Naive thymus-derived CD8-positive, alpha-beta T cell (primary cell): Measurements from ENCODE around the gene RSU1. TPM values are rescaled to one million over a fixed set of nuclear protein-coding genes. Genes with fewer than 3 reads are reported as not detected.

Source experiments
- ATAC-seq, 2 donors: fragments of 150-1000 bp; cut with Tn5 transposase in 1 of 2; sonication (Bioruptor Pico), chemical (Tn5 transposase) in 1 of 2; 1 replicate in 1 of 2; 2 replicates in 1 of 2; pipeline ENCODE4 v1.10.0; 2021; ENCODE audit warnings: mild to moderate bottlenecking in 2 of 2, moderate library complexity in 2 of 2
- POLR2A ChIA-PET: fragments of 350-600 bp; sonication (Branson Sonifier 250); formaldehyde crosslinking; loops from one replicate; lab custom pipeline; 2021; ENCODE audit warnings: antibody characterized with exemption; lab: Charles Lee
- DNase-seq, 10 donors: peaks; one replicate each; pipeline versions ENCODE4 v3.0.0 to v3.0.0-alpha.2; 2020 to 2022
- H3K27ac Mint-ChIP-seq, 10 donors: one replicate each; pipeline ENCODE4 v1.8.0; 2020 to 2022; ENCODE audit warnings: mild to moderate bottlenecking in 10 of 10, mixed read lengths in 10 of 10, moderate library complexity in 4 of 10, inconsistent platforms in 1 of 10
- H3K27me3 Mint-ChIP-seq, 5 donors: one replicate each; pipeline ENCODE4 v1.8.0; 2021 to 2022; ENCODE audit warnings: mixed read lengths in 5 of 5
- H3K36me3 Mint-ChIP-seq, 3 donors: one replicate each; pipeline ENCODE4 v1.8.0; 2020 to 2022; ENCODE audit warnings: mixed read lengths in 3 of 3, mild to moderate bottlenecking in 2 of 3, inconsistent platforms in 1 of 3
- H3K4me1 Mint-ChIP-seq, 4 donors: one replicate each; pipeline ENCODE4 v1.8.0; 2021 to 2022; ENCODE audit warnings: mixed read lengths in 4 of 4
- H3K4me3 Mint-ChIP-seq, 10 donors: one replicate each; pipeline ENCODE4 v1.8.0; 2020 to 2022; ENCODE audit warnings: mild to moderate bottlenecking in 10 of 10, mixed read lengths in 10 of 10, moderate library complexity in 6 of 10, inconsistent platforms in 1 of 10
- H3K9me3 Mint-ChIP-seq, 9 donors: one replicate each; pipeline ENCODE4 v1.8.0; 2020 to 2022; ENCODE audit warnings: mixed read lengths in 9 of 9, mild to moderate bottlenecking in 3 of 9, inconsistent platforms in 1 of 9, moderate library complexity in 1 of 9
- polyA plus RNA-seq, 3 donors: library from polyadenylated mRNA; unstranded; fragments of 300-500 nt; fragmentation: Illumina TruSeq; gene quantifications; one replicate each; pipeline ENCODE4 v1.2.3, GENCODE V29; 2021
- total RNA-seq, 8 experiments: library from RNA in 2 of 8; stranded (reverse) in 2 of 8; gene quantifications; one replicate each; pipeline ENCODE4 v1.2.3 and lab custom pipeline; 2021 to 2026

The RSU1 gene
- total and polyA plus RNA-seq, 5 experiments from 2014 or later = 57.8 to 149 (median 127) TPM

GRCh38 chr10:16606923-16607322 is 210.3 kb downstream of the RSU1 start:
- ATAC-seq (no peak), DNase-seq (no peak)
- Mint-ChIP-seq H3K4me3 (no peak overlapping the region), H3K27ac (no peak overlapping the region), H3K27me3 (no peaks in the 10 kb centered on the region), H3K9me3 (peaks cover 0 to 4% (median 0%) of the 10 kb centered on the region in 9 donors), H3K4me1 (peaks cover 0 to 6% (median 0%) of the 10 kb centered on the region in 4 donors), H3K36me3 (peaks cover 13 to 40% (median 29%) of the 10 kb centered on the region in 3 donors)
- POLR2A ChIA-PET = no interaction called here

- no peaks in the 10 kb centered on the region for H3K27me3 Mint-ChIP-seq
- POLR2A ChIA-PET = no interaction called here
- no peak overlapping the region for H3K27ac Mint-ChIP-seq
- peaks cover 0 to 6% (median 0%) of the 10 kb centered on the region in 4 donors for H3K4me1 Mint-ChIP-seq
- no peak for DNase-seq
- H3K36me3 Mint-ChIP-seq = peaks cover 15 to 45% (median 32%) of the 10 kb centered on the region in 3 donors
- no peak for ATAC-seq
- no peak overlapping the region for H3K4me3 Mint-ChIP-seq
- peaks cover 0 to 7% (median 0%) of the 10 kb centered on the region in 9 donors for H3K9me3 Mint-ChIP-seq
These were observed 210.8 kb downstream of the RSU1 start for GRCh38 chr10:16606421-16606820.

- no peak for ATAC-seq
- no peak overlapping the region for H3K27ac Mint-ChIP-seq
These were observed 213.9 kb downstream of the RSU1 start for GRCh38 chr10:16603308-16603707.

GRCh38 chr10:16602104-16602775 is 215.0 kb downstream of the RSU1 start:
- no peak overlapping the region for H3K4me3 Mint-ChIP-seq
- H3K36me3 Mint-ChIP-seq = peaks cover 31 to 74% (median 61%) of the 10 kb centered on the region in 3 donors
- DNase-seq (no peak), ATAC-seq (no peak)
- peaks cover 0 to 8% (median 1%) of the 10 kb centered on the region in 4 donors for H3K4me1 Mint-ChIP-seq
- H3K27me3 Mint-ChIP-seq = no peaks in the 10 kb centered on the region
- no peak overlapping the region for H3K27ac Mint-ChIP-seq
- POLR2A ChIA-PET = no interaction called here
- peaks cover 0 to 21% (median 0%) of the 10 kb centered on the region in 9 donors for H3K9me3 Mint-ChIP-seq

More at GRCh38 chr10:16603308-16603707, 213.9 kb downstream of the RSU1 start:
- POLR2A ChIA-PET = no interaction called here
- DNase-seq = no peak
- Mint-ChIP-seq H3K9me3 (peaks cover 0 to 17% (median 0%) of the 10 kb centered on the region in 9 donors), H3K36me3 (peaks cover 26 to 68% (median 53%) of the 10 kb centered on the region in 3 donors), H3K4me3 (no peak overlapping the region), H3K27me3 (no peaks in the 10 kb centered on the region), H3K4me1 (peaks cover 0 to 6% (median 1%) of the 10 kb centered on the region in 4 donors)

GRCh38 chr10:16599662-16600061 is 217.6 kb downstream of the RSU1 start:
- Mint-ChIP-seq H3K27me3 (no peaks in the 10 kb centered on the region), H3K9me3 (peaks cover 0 to 34% (median 0%) of the 10 kb centered on the region in 9 donors), H3K27ac (no peak overlapping the region), H3K36me3 (peaks cover 31 to 89% (median 71%) of the 10 kb centered on the region in 3 donors), H3K4me1 (peaks cover 0 to 4% (median 1%) of the 10 kb centered on the region in 4 donors), H3K4me3 (no peak overlapping the region)
- ATAC-seq (no peak), DNase-seq (no peak)
- POLR2A ChIA-PET = no interaction called here

GRCh38 chr10:16597656-16598055 is 219.6 kb downstream of the RSU1 start:
- Mint-ChIP-seq H3K4me3 (no peak overlapping the region), H3K9me3 (peaks cover 2 to 49% (median 12%) of the 10 kb centered on the region in 9 donors), H3K27me3 (no peaks in the 10 kb centered on the region), H3K36me3 (peaks cover 42 to 90% (median 79%) of the 10 kb centered on the region in 3 donors), H3K4me1 (peaks cover 0 to 2% (median 1%) of the 10 kb centered on the region in 4 donors), H3K27ac (no peak overlapping the region)
- ATAC-seq (no peak), DNase-seq (no peak)
- POLR2A ChIA-PET = no interaction called here

- Mint-ChIP-seq H3K27ac (no peak overlapping the region), H3K4me3 (no peak overlapping the region), H3K36me3 (peaks cover 30 to 66% (median 50%) of the 10 kb centered on the region in 3 donors), H3K4me1 (no peaks in the 10 kb centered on the region), H3K9me3 (peaks cover 2 to 66% (median 23%) of the 10 kb centered on the region in 9 donors), H3K27me3 (no peaks in the 10 kb centered on the region)
- POLR2A ChIA-PET = no interaction called here
- ATAC-seq (no peak), DNase-seq (no peak)
These were observed 224.8 kb downstream of the RSU1 start for GRCh38 chr10:16592378-16592777.

- no peak overlapping the region for H3K27ac Mint-ChIP-seq
- DNase-seq = no peak
- H3K27me3 Mint-ChIP-seq = peaks cover 2 to 6% (median 2%) of the 10 kb centered on the region in 5 donors
- no peak for ATAC-seq
- POLR2A ChIA-PET = no interaction called here
- no peaks in the 10 kb centered on the region for H3K4me1 Mint-ChIP-seq
- H3K9me3 Mint-ChIP-seq = peaks cover 2 to 51% (median 19%) of the 10 kb centered on the region in 9 donors
- peaks cover 4 to 15% (median 8%) of the 10 kb centered on the region in 3 donors for H3K36me3 Mint-ChIP-seq
- no peak overlapping the region for H3K4me3 Mint-ChIP-seq
These were observed 230.7 kb downstream of the RSU1 start for GRCh38 chr10:16586358-16587138.

GRCh38 chr10:16585103-16585502 is 232.1 kb downstream of the RSU1 start:
- Mint-ChIP-seq H3K4me3 (no peak overlapping the region), H3K36me3 (peaks cover 2 to 5% (median 3%) of the 10 kb centered on the region in 3 donors), H3K27ac (no peak overlapping the region), H3K9me3 (peaks cover 0 to 43% (median 17%) of the 10 kb centered on the region in 9 donors), H3K4me1 (no peaks in the 10 kb centered on the region), H3K27me3 (peaks cover 5 to 18% (median 9%) of the 10 kb centered on the region in 5 donors)
- POLR2A ChIA-PET = no interaction called here
- ATAC-seq (no peak), DNase-seq (no peak)

- H3K27ac Mint-ChIP-seq = no peak overlapping the region
- H3K4me3 Mint-ChIP-seq = no peak overlapping the region
- H3K27me3 Mint-ChIP-seq = peaks cover 10 to 31% (median 13%) of the 10 kb centered on the region in 5 donors
- POLR2A ChIA-PET = no interaction called here
- ATAC-seq (no peak), DNase-seq (no peak)
- H3K36me3 Mint-ChIP-seq = no peaks in the 10 kb centered on the region
- peaks cover 0 to 26% (median 7%) of the 10 kb centered on the region in 9 donors for H3K9me3 Mint-ChIP-seq
- H3K4me1 Mint-ChIP-seq = no peaks in the 10 kb centered on the region
These were observed 233.8 kb downstream of the RSU1 start for GRCh38 chr10:16583382-16583781.

GRCh38 chr10:16581202-16581601 is 236.0 kb downstream of the RSU1 start:
- Mint-ChIP-seq H3K27me3 (peaks cover 10 to 32% (median 13%) of the 10 kb centered on the region in 5 donors), H3K4me1 (no peaks in the 10 kb centered on the region)

GRCh38 chr10:16570731-16571130 is 246.5 kb downstream of the RSU1 start:
- DNase-seq (no peak), ATAC-seq (no peak)
- H3K36me3 Mint-ChIP-seq = peaks cover 0 to 5% (median 0%) of the 10 kb centered on the region in 3 donors
- H3K4me3 Mint-ChIP-seq = no peak overlapping the region
- H3K9me3 Mint-ChIP-seq = peaks cover 0 to 10% (median 3%) of the 10 kb centered on the region in 9 donors
- no peak overlapping the region for H3K27ac Mint-ChIP-seq
- POLR2A ChIA-PET = no interaction called here
- H3K27me3 Mint-ChIP-seq = peaks cover 11 to 49% (median 26%) of the 10 kb centered on the region in 5 donors
- peaks cover 0 to 4% (median 0%) of the 10 kb centered on the region in 4 donors for H3K4me1 Mint-ChIP-seq

More at GRCh38 chr10:16581202-16581601, 236.0 kb downstream of the RSU1 start:
- no peaks in the 10 kb centered on the region for H3K36me3 Mint-ChIP-seq
- H3K27ac Mint-ChIP-seq = no peak overlapping the region
- POLR2A ChIA-PET = no interaction called here
- no peak overlapping the region for H3K4me3 Mint-ChIP-seq
- peaks cover 0 to 21% (median 4%) of the 10 kb centered on the region in 9 donors for H3K9me3 Mint-ChIP-seq
- ATAC-seq (no peak), DNase-seq (no peak)
